ENCODE measurements around the gene PIK3R3.
"Not testable (repeated sequence)": the region's sequence is repeated elsewhere in the genome, so short reads cannot be mapped to it uniquely, and the experiment has no call there.

PIK3R3 gene

GRCh38 chr1:46110521-46110920 is 21.9 kb downstream of the PIK3R3 start:
- DNase-seq (ENCODE audit: low spot score): no peak
- no peak for FAIRE-seq

DNA sequence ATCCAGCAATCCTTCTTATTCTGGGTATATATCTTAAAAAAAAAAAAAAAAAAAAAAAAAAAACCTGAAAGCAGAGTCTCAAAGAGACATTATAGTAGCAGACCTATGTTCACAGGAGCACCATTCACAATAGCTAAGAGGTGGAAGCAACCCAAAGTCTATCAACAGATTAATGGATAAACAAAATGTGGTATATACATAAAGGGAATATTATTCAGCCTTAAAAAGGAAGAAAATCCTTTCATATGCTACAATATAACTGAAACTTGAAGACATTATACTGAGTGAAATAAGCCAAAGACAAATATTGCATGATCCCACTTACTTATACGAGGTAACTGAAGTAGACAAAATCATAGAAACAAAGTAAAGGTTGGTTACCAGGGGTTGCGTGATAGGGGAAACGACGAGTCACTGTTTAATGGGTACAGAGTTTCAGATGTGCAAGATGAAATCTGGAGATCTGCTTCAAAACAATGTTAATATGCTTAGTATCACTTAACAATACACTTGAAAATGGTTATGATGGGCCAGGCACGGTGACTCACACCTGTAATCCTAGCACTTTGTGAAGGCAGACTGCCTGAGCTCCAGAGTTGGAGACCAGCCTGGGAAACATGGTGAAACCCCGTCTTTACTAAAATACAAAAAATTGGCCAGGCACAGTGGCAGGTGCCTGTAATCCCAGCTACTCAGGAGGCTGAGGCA is 29.5 kb downstream of the PIK3R3 start:
- no peak for DNase-seq (ENCODE audit: low spot score)
- no peak for FAIRE-seq

- DNase-seq (ENCODE audit: low spot score) (no peak), FAIRE-seq (no peak)
These were observed 33.2 kb downstream of the PIK3R3 start for GRCh38 chr1:46099215-46099614.

GRCh38 chr1:46098027-46098712 is 34.3 kb downstream of the PIK3R3 start:
- DNase-seq (ENCODE audit: low spot score) (no peak), FAIRE-seq (peak; percentile 32)

GRCh38 chr1:46097149-46097472 is 35.3 kb downstream of the PIK3R3 start:
- no peak for FAIRE-seq
- no peak for DNase-seq (ENCODE audit: low spot score)

DNA sequence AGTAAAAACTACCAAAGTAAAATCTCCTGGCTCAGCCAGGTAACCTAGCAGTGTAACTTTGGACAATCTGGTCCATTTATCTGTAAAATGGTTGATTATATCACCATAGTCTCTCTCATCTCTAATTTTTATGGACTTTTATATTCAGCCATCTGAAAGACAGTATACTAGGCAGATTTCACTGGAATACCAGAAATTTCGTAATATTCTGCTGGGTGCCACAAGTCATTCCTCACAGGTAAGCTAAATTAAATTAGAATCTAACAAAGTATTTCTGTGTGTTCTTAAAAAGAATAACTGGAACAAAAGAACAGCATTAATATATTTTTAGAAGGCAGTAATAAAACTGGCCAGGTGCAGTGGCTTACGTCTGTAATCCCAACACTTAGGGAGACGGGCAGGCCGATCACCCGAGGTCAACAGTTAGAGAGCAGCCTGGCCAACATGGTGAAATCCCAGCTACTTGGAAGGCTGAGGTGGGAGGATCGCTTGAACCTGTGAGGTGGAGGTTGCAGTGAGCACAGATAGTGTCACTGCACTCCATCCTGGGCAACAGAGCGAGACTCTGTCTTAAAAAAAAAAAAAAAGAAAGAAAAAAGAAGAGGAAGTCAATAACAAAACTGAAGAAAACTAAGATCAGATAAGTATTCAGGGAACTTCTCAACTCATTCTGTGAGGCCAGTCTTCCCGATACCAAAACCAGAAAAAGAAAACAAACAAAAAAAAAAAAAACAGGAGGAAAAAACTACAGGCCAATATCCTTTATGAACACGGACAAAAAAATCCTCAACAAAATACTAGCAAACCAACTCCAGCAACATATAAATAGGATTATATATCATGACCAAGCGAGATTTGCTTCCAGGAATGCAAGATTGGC is 35.9 kb downstream of the PIK3R3 start:
- DNase-seq (ENCODE audit: low spot score) (no peak), FAIRE-seq (no peak)

DNA sequence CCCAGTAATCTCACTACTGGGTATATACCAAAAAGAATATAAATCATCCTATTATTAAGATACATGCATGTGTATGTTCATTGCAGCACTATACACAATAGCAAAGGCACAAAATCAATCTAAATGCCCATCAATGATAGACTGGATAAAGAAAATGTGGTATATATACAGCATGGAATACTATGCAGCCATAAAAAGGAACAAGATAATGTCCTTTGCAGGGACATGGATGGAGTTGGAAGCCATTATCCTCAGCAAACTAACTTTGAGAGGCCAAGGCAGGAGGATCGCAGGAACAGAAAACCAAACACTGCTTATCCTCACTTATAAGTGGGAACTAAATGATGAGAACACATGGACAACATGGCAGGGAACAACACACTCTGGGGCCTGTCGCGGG is 37.3 kb downstream of the PIK3R3 start:
- FAIRE-seq; DNase-seq (ENCODE audit: low spot score): not testable (repeated sequence)

DNA sequence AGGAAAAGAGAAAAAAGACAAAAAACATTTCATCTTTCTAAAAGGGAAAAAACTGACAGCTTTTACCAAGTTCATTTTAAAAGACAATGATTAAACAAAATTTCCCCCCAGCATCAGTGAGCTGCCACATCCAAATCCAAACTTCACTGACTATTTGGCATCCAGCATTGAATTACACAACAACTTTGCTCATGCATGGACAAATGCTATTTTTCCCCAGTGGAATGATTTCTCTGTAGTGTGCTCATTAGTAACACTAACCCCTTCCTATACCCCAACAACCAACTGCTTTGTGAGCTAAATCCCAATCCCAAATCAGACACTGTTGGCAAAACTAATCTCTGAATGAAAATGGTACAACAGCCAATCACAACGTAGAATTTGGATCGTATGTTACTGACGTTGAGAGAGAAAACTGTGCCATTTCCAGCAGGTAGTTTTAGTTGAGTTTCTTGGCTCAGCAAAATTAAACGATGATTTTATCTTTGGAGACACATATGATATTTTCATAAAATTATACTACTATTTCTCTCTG is 37.9 kb downstream of the PIK3R3 start:
- DNase-seq (ENCODE audit: low spot score): no peak
- FAIRE-seq: peak; percentile 13

- FAIRE-seq; DNase-seq (ENCODE audit: low spot score): not testable (repeated sequence)
These were observed 38.6 kb downstream of the PIK3R3 start for GRCh38 chr1:46093832-46094231.

- no peak for DNase-seq (ENCODE audit: low spot score)
- FAIRE-seq: no peak
These were observed 44.5 kb downstream of the PIK3R3 start for GRCh38 chr1:46087891-46088290.

DNA sequence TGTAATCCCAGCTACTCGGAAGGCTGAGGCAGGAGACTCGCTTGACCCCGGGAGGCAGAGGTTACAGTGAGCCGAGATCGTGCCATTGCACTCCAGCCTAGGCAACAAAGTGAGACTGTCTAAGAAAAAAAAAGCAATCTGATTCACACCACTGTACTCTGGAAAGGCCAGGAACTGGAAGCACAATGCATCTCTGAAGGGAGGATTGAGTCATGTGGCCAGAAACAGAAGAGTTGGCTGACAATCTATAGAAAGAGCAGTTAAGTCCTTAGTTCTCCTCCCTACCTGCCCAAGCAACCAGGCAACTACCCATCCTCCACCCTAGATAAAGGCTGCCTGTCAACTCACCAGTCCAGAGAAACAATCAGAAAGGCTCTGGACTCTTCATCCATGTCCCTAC is 45.9 kb downstream of the PIK3R3 start:
- FAIRE-seq: no peak
- no peak for DNase-seq (ENCODE audit: low spot score)

DNA sequence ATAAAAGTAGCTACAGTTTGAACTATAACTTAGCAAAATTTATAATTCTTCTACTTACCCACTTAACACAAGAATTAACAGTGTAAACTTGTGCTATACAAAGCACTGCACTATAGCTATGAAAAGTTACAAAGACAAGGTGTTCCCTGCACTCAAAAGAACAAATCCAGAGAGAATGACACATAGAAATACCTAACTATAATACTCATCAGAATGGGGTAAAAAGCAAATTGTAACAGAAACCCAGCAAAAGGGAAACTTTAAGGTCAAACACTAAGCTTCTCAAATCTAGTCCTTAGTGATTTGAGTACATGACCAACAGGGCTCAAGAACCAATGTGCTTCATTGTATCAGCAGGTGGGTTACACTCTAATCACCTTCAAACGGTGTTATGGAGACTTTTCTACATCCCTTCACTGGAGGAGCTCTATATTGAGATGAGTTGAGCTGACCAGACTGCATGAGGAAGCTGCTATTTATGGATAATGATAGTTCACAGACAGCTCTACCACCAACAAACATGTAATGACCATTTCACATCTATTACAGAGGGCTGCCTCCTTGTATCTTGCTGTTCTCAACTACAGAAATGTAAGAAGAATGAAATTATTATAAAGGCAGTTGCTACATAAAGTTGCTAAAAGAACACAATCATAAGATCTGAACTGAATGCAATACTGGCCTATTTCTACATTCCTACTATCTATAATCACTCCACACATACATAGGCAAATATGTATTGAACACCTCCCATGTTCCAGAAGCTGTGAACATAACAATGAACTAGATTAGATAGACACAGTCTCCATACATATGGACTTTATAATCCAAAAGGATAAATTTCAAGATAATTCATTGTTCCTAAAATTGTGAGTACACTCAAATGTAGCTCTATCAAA is 47.6 kb downstream of the PIK3R3 start:
- FAIRE-seq (peak; percentile 44), DNase-seq (ENCODE audit: low spot score) (no peak)

GRCh38 chr1:46083579-46083978 is 48.9 kb downstream of the PIK3R3 start:
- FAIRE-seq: peak; percentile 35
- no peak for DNase-seq (ENCODE audit: low spot score)

- DNase-seq (ENCODE audit: low spot score) (no peak), FAIRE-seq (no peak)
These were observed 50.8 kb downstream of the PIK3R3 start for GRCh38 chr1:46081619-46082018.

DNA sequence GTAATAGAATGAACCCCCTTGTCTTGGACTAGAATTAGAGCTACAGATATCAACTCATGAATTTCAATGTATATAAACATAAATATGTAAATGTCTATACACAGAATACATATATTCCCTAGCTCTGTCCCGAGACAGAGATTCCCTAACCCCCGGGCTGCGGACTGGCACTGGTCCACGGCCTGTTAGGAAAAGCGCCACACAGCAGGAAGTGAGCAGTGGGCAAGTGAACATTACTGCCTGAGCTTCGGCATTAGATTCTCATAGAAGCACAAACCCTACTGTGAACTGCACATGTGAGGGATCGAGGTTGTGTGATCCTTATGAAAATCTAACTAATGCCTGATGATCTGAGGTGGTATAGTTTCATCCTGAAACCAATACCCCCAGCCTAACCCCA is 51.2 kb downstream of the PIK3R3 start:
- no peak for FAIRE-seq

GRCh38 chr1:46080257-46080656 is 52.2 kb downstream of the PIK3R3 start:
- DNase-seq (ENCODE audit: low spot score) (no peak), FAIRE-seq (no peak)

More for the DNA sequence above, 51.2 kb downstream of the PIK3R3 start:
- DNase-seq (ENCODE audit: low spot score): no peak

DNA sequence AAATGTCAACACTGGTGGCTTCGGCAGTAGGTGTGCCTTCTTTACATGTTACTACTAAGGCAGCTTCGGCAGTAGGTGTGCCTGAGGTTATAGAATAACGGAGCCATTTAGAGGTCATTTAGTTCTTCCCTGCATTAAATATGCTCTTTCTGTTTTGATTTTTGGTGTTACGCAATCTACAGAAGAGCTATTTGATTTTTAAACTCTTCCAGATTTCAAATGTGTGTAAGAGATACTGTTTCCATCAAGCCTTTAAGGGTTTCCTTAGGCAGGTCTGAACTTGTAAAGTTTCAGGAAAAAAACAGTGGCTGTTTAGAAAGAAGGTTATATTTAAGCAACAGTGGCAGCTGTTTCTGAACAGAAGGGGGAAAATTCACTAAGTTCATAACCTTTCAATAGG is 54.8 kb downstream of the PIK3R3 start:
- FAIRE-seq: no peak

DNA sequence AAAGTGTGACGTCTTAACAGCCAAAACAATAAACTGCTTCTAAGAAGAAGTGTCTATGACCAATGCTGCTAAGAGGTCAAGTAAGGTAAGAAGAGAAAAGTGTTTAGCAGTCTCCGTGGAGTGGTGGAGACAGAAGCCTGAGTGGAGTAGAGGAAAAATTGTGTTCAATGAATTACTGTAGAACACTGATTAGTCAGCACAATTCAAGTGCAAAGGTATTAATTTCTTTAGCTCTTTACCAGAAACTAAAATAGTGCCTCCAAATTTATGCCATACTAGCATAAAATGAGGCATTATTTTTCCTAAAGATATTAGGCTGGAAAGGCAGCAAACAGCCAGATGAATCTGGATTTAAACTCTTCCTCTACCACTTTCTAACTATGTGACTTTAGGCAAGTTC is 56.1 kb downstream of the PIK3R3 start:
- no peak for DNase-seq (ENCODE audit: low spot score)
- no peak for FAIRE-seq

More for the DNA sequence above, 54.8 kb downstream of the PIK3R3 start:
- no peak for DNase-seq (ENCODE audit: low spot score)

GRCh38 chr1:46072975-46073374 is 59.5 kb downstream of the PIK3R3 start:
- no peak for DNase-seq (ENCODE audit: low spot score)
- FAIRE-seq: peak; percentile 17

DNA sequence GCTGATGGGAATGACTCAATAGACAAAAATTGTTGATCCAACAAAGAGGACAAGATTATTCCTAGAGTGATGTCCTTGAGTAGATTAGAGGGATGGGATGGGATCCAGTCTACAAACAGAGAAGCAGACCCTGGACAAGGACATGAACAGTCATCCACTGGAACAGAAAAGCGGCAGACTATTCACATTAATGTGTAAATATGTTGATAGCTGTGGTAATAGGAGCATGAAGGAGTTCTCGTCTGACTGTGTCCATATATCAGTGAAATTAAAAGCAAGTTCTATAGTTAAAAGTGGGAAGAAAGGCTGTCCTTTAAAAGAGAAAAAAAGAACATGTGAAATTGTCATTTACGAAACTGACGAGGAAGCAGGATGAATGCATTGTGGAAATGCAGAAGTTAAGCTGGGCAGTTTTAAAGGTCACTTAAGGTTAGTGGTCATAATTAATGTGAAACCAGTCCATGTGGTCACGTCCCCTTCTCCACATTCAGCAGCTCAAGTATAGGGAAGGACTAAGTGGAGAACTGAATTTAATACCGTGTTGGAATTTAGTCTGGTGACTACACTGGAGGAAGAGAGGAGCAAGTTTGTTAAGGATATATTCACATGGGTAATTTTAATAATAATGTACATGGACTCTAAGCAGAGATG is 62.1 kb downstream of the PIK3R3 start:
- DNase-seq (ENCODE audit: low spot score): no peak
- FAIRE-seq: no peak
